CD4-positive, alpha-beta T cell (primary cell): ENCODE results near the gene EMC8. TPM values are rescaled to one million over a fixed set of nuclear protein-coding genes. Genes with fewer than 3 reads are reported as not detected.

Source experiments
- ATAC-seq: fragments of 200-7000 bp; cut with Tn5 transposase; one replicate; pipeline ENCODE4 v1.10.0; 2022; ENCODE audit warnings: mild to moderate bottlenecking; ENCODE audit not compliant: poor library complexity
- CTCF ChIA-PET: fragments of 350-600 bp; sonication (Branson Sonifier 250); formaldehyde crosslinking; loops from one replicate; lab custom pipeline; 2021; ENCODE audit warnings: antibody characterized with exemption, inconsistent platforms; lab: Charles Lee
- POLR2A ChIA-PET: fragments of 350-600 bp; sonication (Branson Sonifier 250); formaldehyde crosslinking; loops from one replicate; lab custom pipeline; 2021; ENCODE audit warnings: antibody characterized with exemption, inconsistent platforms; lab: Charles Lee
- DNase-seq, 14 experiments: peaks; one replicate each; pipeline ENCODE4 v3.0.0-alpha.2; 2013 to 2020; ENCODE audit warnings: mixed read lengths in 2 of 14
- H3K27ac ChIP-seq, 2 donors: one replicate each; pipeline versions ENCODE4 v1.5.1 to v1.7.0; 2013; ENCODE audit warnings: low read length in 2 of 2, low read depth in 1 of 2, mild to moderate bottlenecking in 1 of 2
- H3K27me3 ChIP-seq, 2 experiments: 1 replicate in 1 of 2; 2 replicates in 1 of 2; pipeline versions ENCODE4 v1.6.1 to v1.7.0; 2013; ENCODE audit warnings: low read length in 2 of 2, control low read depth in 1 of 2, mild to moderate bottlenecking in 1 of 2, moderate library complexity in 1 of 2; ENCODE audit not compliant: insufficient read depth in 2 of 2, control insufficient read depth in 1 of 2
- H3K36me3 ChIP-seq: one replicate; pipeline ENCODE4 v1.6.1; 2013; ENCODE audit warnings: low read length, control low read depth; ENCODE audit not compliant: insufficient read depth
- H3K4me1 ChIP-seq: one replicate; pipeline ENCODE4 v1.6.1; 2013; ENCODE audit warnings: low read length, control low read depth; ENCODE audit not compliant: insufficient read depth
- H3K4me3 ChIP-seq: one replicate; pipeline ENCODE4 v1.5.1; 2013; ENCODE audit warnings: mild to moderate bottlenecking, low read length, moderate library complexity
- H3K9me3 ChIP-seq, 2 experiments: 1 replicate in 1 of 2; 2 replicates in 1 of 2; pipeline versions ENCODE4 v1.6.1 to v1.7.0; 2013; ENCODE audit warnings: low read length in 2 of 2, mild to moderate bottlenecking in 2 of 2, control low read depth in 1 of 2, moderate library complexity in 1 of 2; ENCODE audit not compliant: control insufficient read depth in 1 of 2, insufficient read depth in 1 of 2
- H3K27ac Mint-ChIP-seq: one replicate; pipeline ENCODE4 v1.8.0; 2020; ENCODE audit warnings: mixed read lengths
- H3K27me3 Mint-ChIP-seq: one replicate; pipeline ENCODE4 v1.8.0; 2021; ENCODE audit warnings: mixed read lengths
- H3K36me3 Mint-ChIP-seq: one replicate; pipeline ENCODE4 v1.8.0; 2021; ENCODE audit warnings: low read depth, mixed read lengths
- H3K4me1 Mint-ChIP-seq: one replicate; pipeline ENCODE4 v1.8.0; 2021; ENCODE audit warnings: low read depth, mixed read lengths
- H3K4me3 Mint-ChIP-seq: one replicate; pipeline ENCODE4 v1.8.0; 2020; ENCODE audit warnings: mild to moderate bottlenecking, mixed read lengths
- H3K9me3 Mint-ChIP-seq: one replicate; pipeline ENCODE4 v1.8.0; 2020; ENCODE audit warnings: mixed read lengths
- intact Hi-C, 2 experiments: fragments of 100-400 bp; cut with DNase I in 1 of 2; cut with micrococcal nuclease in 1 of 2; formaldehyde crosslinking; loops; one replicate each; pipeline versions ENCODE4 v1.15.1 to v1.9.0; 2023 to 2025; cut with DNase I, micrococcal nuclease
- polyA plus RNA-seq, 2 donors: library from polyadenylated mRNA; unstranded; fragments of 120-200 nt; gene quantifications; one replicate each; pipeline ENCODE4 v1.2.1, GENCODE V29; 2013
- total RNA-seq, 174 experiments: library from RNA in 2 of 174; stranded (reverse) in 2 of 174; gene quantifications; one replicate each; pipeline ENCODE4 v1.2.3 and lab custom pipeline; 2021 to 2026
- TF ChIP-seq, protein P1 (sequence below): fragments of 200-600 bp; IDR thresholded peaks from one replicate; pipeline ENCODE4 v1.8.0; 2022; ENCODE audit warnings: antibody characterized with exemption, mild to moderate bottlenecking

The EMC8 gene
- total RNA-seq: 10 to 100 TPM; 38.9 to 41.7 TPM
- 16.1 TPM for polyA plus RNA-seq (2013, experiment 1 of 2)
- polyA plus RNA-seq (2013, experiment 2 of 2): 18.7 TPM
- total RNA-seq (lab: John Stamatoyannopoulos, UW): 14.0 to 61.1 (median 23.7) reads per million in 172 experiments

DNA sequence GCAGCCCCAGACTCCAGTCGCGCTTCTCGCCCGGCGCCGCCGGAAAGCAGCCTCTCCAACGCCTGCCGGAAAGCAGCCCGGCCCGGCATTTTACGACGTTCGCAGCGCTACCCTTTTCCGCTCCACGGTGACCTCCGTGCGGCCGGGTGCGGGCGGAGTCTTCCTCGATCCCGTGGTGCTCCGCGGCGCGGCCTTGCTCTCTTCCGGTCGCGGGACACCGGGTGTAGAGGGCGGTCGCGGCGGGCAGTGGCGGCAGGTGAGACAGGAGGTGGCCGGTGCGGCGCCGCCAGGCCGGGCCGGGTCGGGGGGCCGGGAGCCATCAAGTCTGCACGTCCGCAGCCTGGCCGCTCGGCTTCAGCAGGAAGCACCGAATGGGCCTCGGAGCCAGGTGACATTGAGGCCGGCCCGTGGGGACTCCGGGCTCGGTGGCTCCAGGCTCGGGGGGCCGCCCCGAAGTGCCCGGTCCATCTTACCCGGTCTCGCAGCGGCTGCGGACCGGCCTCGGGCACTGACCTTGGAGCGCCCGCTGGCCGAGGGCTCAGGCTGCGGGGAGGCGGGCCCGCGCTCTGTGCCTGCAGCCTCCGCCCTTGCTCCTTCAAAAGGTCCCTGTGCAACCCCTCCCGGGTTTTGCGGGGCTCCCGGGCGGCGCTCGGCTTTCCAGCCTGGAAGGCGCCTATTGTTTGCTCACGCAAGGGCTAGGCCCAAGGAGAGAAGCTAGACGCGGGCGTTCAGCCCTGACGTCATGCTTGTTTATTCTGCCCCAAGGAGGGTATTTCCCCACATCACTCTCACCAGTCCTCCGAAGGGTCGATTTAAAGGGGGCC is at the start of gene EMC8, which contains the start of gene COX4I1:
TSS of gene EMC8 (minus strand) at position 48 of the 824 bp plus-strand sequence. CDS start 249 bp downstream, outside the sequence.
TSS of gene COX4I1 (plus strand) at position 199 of the 824 bp plus-strand sequence. CDS start 1,511 bp downstream, outside the sequence.
- H3K4me1 Mint-ChIP-seq: peaks cover 78% of the 10 kb centered on the region
- peaks cover 40% of the 10 kb centered on the region for H3K4me1 ChIP-seq
- ChIA-PET POLR2A (interaction anchor here (1.0 kb wide), 1 partner anchor 136 kb away, joined by 5 read pairs; no protein-coding TSS in a partner anchor), CTCF (interaction anchor here (2.3 kb wide), 1 partner anchor 21 kb away, joined by 13 read pairs; no protein-coding TSS in a partner anchor)
- peak within 1 kb of the TSS; percentile 99 for H3K27ac Mint-ChIP-seq
- H3K36me3 ChIP-seq: peaks cover 57% of the 10 kb centered on the region
- H3K9me3 Mint-ChIP-seq: no peaks in the 10 kb centered on the region
- TF ChIP-seq, protein P1, sequence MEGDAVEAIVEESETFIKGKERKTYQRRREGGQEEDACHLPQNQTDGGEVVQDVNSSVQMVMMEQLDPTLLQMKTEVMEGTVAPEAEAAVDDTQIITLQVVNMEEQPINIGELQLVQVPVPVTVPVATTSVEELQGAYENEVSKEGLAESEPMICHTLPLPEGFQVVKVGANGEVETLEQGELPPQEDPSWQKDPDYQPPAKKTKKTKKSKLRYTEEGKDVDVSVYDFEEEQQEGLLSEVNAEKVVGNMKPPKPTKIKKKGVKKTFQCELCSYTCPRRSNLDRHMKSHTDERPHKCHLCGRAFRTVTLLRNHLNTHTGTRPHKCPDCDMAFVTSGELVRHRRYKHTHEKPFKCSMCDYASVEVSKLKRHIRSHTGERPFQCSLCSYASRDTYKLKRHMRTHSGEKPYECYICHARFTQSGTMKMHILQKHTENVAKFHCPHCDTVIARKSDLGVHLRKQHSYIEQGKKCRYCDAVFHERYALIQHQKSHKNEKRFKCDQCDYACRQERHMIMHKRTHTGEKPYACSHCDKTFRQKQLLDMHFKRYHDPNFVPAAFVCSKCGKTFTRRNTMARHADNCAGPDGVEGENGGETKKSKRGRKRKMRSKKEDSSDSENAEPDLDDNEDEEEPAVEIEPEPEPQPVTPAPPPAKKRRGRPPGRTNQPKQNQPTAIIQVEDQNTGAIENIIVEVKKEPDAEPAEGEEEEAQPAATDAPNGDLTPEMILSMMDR: no peak
- H3K4me3 Mint-ChIP-seq: peak within 1 kb of the TSS; percentile 97
- intact Hi-C loops: loop anchor here in 1 of 2 experiments (5.0 to 10.0 kb wide), 4 partner anchors 112 to 1615 kb away; partner anchors contain the start of genes GINS2, MTHFSD, TAF1C and ZDHHC7
- peak; percentile 85 to 96 (median 90) for DNase-seq
- peak within 1 kb of the TSS; percentile 84 for H3K4me3 ChIP-seq
- no peaks in the 10 kb centered on the region for H3K27me3 Mint-ChIP-seq
- ATAC-seq: peak; percentile 79
- no peaks in the 10 kb centered on the region for H3K27me3 ChIP-seq
- H3K9me3 ChIP-seq: no peaks in the 10 kb centered on the region
- H3K36me3 Mint-ChIP-seq: peaks cover 86% of the 10 kb centered on the region
- peak within 1 kb of the TSS; percentile 61 to 95 for H3K27ac ChIP-seq

DNA sequence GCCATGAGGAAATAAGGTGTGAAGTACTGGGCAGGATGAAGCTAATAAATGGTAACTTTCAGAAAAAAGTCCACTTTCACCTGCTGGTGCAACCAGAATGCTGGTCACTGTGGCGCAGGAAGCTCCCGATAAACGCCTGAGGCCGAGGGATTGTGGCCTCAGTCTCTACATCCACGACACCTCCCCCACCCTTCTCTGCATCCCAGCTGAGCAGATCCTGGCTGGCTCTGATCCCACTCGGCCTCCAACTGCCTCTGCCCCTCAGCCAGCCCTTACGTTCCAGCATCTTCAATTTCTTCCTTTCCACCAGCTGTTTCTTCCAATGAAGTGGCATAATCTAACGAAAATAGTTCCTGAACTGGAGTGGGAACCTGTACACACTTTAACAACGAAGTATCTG is 49.6 kb upstream of the EMC8 start:
- H3K4me3 ChIP-seq: no peak overlapping the region
- H3K36me3 ChIP-seq: no peaks in the 10 kb centered on the region
- no peak overlapping the region for H3K27ac ChIP-seq
- TF ChIP-seq, protein P1: no peak
- H3K9me3 Mint-ChIP-seq: no peaks in the 10 kb centered on the region
- no peaks in the 10 kb centered on the region for H3K9me3 ChIP-seq
- DNase-seq: no peak
- peaks cover 9% of the 10 kb centered on the region for H3K4me1 Mint-ChIP-seq
- no peak overlapping the region for H3K4me3 Mint-ChIP-seq
- ChIA-PET POLR2A (no interaction called here), CTCF (interaction anchor here (0.7 kb wide), 1 partner anchor 27 kb away, joined by 3 read pairs; no protein-coding TSS in a partner anchor)
- no peak overlapping the region for H3K27ac Mint-ChIP-seq
- no peak for ATAC-seq
- intact Hi-C loops: no loop called here
- H3K27me3 Mint-ChIP-seq: peaks cover 13% of the 10 kb centered on the region
- H3K27me3 ChIP-seq: no peaks in the 10 kb centered on the region
- no peaks in the 10 kb centered on the region for H3K4me1 ChIP-seq
- H3K36me3 Mint-ChIP-seq: no peaks in the 10 kb centered on the region

DNA sequence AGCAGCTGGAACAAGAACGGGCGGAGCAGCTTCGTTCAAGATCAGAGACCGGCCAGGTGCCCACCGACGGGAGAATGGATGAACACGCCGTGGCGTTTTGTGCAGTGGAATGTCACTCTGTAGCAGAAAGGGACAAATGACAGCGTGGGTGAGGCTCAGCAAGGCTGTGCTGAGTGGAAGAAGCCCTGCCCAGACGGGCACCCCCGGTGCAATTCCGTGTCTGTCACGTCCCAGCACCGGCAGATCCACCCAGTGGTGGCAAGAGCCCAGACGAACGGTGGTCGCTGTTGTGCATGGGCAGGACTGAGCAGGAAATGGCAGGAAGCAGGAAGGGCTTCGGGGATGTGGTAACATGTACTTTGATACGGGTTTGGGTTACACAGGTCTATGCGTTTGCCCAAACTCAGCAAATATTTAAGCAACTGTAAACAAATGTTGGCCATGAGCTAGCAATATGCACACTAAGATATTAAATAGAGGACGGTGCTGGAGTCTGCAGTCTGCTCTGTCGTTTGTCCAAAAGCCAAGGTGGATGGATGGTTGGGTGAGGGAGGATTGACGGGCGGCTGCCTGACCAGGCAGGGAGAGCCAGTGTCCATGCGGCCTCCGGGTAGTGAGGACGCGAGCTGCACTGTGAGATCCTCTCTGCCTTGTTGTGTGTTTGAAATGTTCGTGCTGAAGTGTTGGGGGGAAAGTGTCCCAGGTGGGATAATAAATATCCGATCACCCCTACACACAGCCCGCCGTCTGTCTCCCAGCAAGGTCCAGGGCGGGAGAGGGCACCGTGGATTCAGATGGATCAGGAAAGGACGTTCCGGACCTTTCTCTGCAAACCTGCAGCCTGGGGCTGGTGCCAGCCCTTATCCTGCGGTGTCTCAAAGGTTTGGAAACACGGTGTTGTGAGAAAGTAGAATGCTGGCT is 48.6 kb upstream of the EMC8 start:
- no peaks in the 10 kb centered on the region for H3K4me1 ChIP-seq
- CTCF ChIA-PET: no interaction called here

More for the DNA sequence above, 48.6 kb upstream of the EMC8 start:
- no peaks in the 10 kb centered on the region for H3K27me3 ChIP-seq
- intact Hi-C loops: no loop called here
- TF ChIP-seq, protein P1: no peak
- Mint-ChIP-seq H3K36me3 (no peaks in the 10 kb centered on the region), H3K4me1 (peaks cover 9% of the 10 kb centered on the region), H3K4me3 (no peak overlapping the region), H3K27ac (no peak overlapping the region), H3K27me3 (peaks cover 14% of the 10 kb centered on the region), H3K9me3 (no peaks in the 10 kb centered on the region)
- H3K27ac ChIP-seq: no peak overlapping the region
- no peak for ATAC-seq
- no peaks in the 10 kb centered on the region for H3K36me3 ChIP-seq
- peaks cover 0 to under 1% of the 10 kb centered on the region in 2 experiments for H3K9me3 ChIP-seq
- no peak overlapping the region for H3K4me3 ChIP-seq
- no peak for DNase-seq
- POLR2A ChIA-PET: no interaction called here
